HepG2 (cell line): Measurements from ENCODE around the gene SH2D3A. TPM values are rescaled to one million over a fixed set of nuclear protein-coding genes. Genes with fewer than 3 reads are reported as not detected.

Experiments used
- CENPX ChIP-seq: sonication (generic); formaldehyde crosslinking; IDR thresholded peaks from 2 replicates; pipeline ENCODE4 v1.9.0; 2021; ENCODE audit warnings: mild to moderate bottlenecking, missing genetic modification reagents, moderate library complexity
- HHEX ChIP-seq: IDR thresholded peaks from 2 replicates; pipeline ENCODE4 v1.6.1; 2016; ENCODE audit warnings: control low read depth
- KDM3A ChIP-seq: IDR thresholded peaks from 2 replicates; pipeline ENCODE4 v1.6.1; 2018; ENCODE audit warnings: low read depth, missing compliant biosample characterization
- LRRFIP1 ChIP-seq: sonication (generic); formaldehyde crosslinking; conservative IDR thresholded peaks from 2 replicates; pipeline ENCODE4 v1.4.0; 2020; ENCODE audit warnings: missing genetic modification reagents
- NR2F2 ChIP-seq: IDR thresholded peaks from 2 replicates; pipeline ENCODE4 v1.6.1; 2012; ENCODE audit warnings: low read depth, inconsistent platforms, borderline replicate concordance
- RBFOX2 ChIP-seq: fragments of 200-400 bp; formaldehyde crosslinking; IDR thresholded peaks from 2 replicates; pipeline ENCODE4 v1.6.1; 2017; ENCODE audit warnings: low read depth, mild to moderate bottlenecking, low read length
- REST ChIP-seq, 2 experiments: IDR thresholded peaks; 2 replicates each; pipeline ENCODE4 v1.6.1; 2011 to 2012; ENCODE audit warnings: low read length in 2 of 2, borderline replicate concordance in 1 of 2, low read depth in 1 of 2, mild to moderate bottlenecking in 1 of 2, moderate library complexity in 1 of 2
- TOPORS ChIP-seq: sonication (generic); formaldehyde crosslinking; IDR thresholded peaks from 2 replicates; pipeline ENCODE4 v1.8.0; 2023; ENCODE audit warnings: mild to moderate bottlenecking, missing genetic modification reagents
- ZBED4 ChIP-seq: sonication (generic); formaldehyde crosslinking; IDR thresholded peaks from 2 replicates; pipeline ENCODE4 v1.4.0; 2020; ENCODE audit warnings: missing genetic modification reagents, borderline replicate concordance
- ZFP36L2 ChIP-seq: sonication (generic); formaldehyde crosslinking; IDR thresholded peaks from 2 replicates; pipeline ENCODE4 v1.4.0; 2020; ENCODE audit warnings: missing genetic modification reagents
- ZNF207 ChIP-seq: fragments of 450-650 bp; IDR thresholded peaks from 2 replicates; pipeline ENCODE4 v1.6.1; 2016; ENCODE audit warnings: antibody characterized with exemption, borderline replicate concordance
- ZNF333 ChIP-seq: sonication (generic); formaldehyde crosslinking; IDR thresholded peaks from 2 replicates; pipeline ENCODE4 v1.4.0; 2020; ENCODE audit warnings: mild to moderate bottlenecking, missing genetic modification reagents, borderline replicate concordance
- ZNF75D ChIP-seq: sonication (generic); formaldehyde crosslinking; IDR thresholded peaks from 2 replicates; pipeline ENCODE4 v1.8.1; 2023; ENCODE audit warnings: missing genetic modification reagents, mild to moderate bottlenecking, borderline replicate concordance
- polyA plus RNA-seq, 8 experiments: library from polyadenylated mRNA; depleted of rRNA in 3 of 8; stranded (reverse) in 7 of 8; unstranded in 1 of 8; fragments of >200 nt; fragmentation: Illumina TruSeq in 4 of 8; extraction: Trizol in 4 of 8; gene quantifications; 2 replicates each; pipeline versions ENCODE4 v1.2.1 to v1.2.3, GENCODE V29; 2011 to 2016; ENCODE audit warnings: low read depth in 4 of 8, missing spikeins in 1 of 8, mixed read lengths in 1 of 8; ENCODE audit not compliant: insufficient read depth in 1 of 8
- total RNA-seq, 5 experiments: library from RNA; depleted of rRNA; stranded (reverse); fragments of >200 nt; fragmentation: Illumina TruSeq; extraction: Trizol; gene quantifications; 2 replicates each; pipeline ENCODE4 v1.2.3, GENCODE V29; 2016; ENCODE audit warnings: low read depth in 1 of 5
- TF ChIP-seq, protein P1 (sequence below): sonication (generic); formaldehyde crosslinking; IDR thresholded peaks from 2 replicates; pipeline ENCODE4 v1.4.0; 2020; ENCODE audit warnings: missing genetic modification reagents
- TF ChIP-seq, protein P2 (sequence below): sonication (generic); formaldehyde crosslinking; IDR thresholded peaks from 2 replicates; pipeline ENCODE4 v1.4.0; 2020; ENCODE audit warnings: mild to moderate bottlenecking, missing genetic modification reagents

The SH2D3A gene
- total and polyA plus RNA-seq, 2 of the 13 experiments (the other 11 are each of a cell fraction or from before 2014, with no cell fraction given) = 1.0 to 2.2 TPM

- TF ChIP-seq REST (IDR thresholded peaks at IDR 0.05; ENCODE audit: borderline replicate concordance in 1 of 2, low read depth in 1 of 2, low read length in 2 of 2) = 0 out of 4 replicates have a peak, but pooled peaks of 1 of the 2 experiments have one; percentile 5
- no peak for TF ChIP-seq ZNF75D
- TF ChIP-seq ZBED4 (CRISPR knock-in tag) = no peak
- TF ChIP-seq LRRFIP1 (CRISPR knock-in tag) = no peak
- TF ChIP-seq RBFOX2 = peak; percentile 79
- no peak for TF ChIP-seq ZNF207
- TF ChIP-seq, protein P1, sequence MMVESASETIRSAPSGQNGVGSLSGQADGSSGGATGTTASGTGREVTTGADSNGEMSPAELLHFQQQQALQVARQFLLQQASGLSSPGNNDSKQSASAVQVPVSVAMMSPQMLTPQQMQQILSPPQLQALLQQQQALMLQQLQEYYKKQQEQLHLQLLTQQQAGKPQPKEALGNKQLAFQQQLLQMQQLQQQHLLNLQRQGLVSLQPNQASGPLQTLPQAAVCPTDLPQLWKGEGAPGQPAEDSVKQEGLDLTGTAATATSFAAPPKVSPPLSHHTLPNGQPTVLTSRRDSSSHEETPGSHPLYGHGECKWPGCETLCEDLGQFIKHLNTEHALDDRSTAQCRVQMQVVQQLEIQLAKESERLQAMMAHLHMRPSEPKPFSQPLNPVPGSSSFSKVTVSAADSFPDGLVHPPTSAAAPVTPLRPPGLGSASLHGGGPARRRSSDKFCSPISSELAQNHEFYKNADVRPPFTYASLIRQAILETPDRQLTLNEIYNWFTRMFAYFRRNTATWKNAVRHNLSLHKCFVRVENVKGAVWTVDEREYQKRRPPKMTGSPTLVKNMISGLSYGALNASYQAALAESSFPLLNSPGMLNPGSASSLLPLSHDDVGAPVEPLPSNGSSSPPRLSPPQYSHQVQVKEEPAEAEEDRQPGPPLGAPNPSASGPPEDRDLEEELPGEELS (CRISPR knock-in tag) = no peak; the same call in 1 of the 2 replicates
- peak; percentile 88; the same call in 1 of the 2 replicates for TF ChIP-seq ZNF333 (CRISPR knock-in tag)
- TF ChIP-seq ZFP36L2 (CRISPR knock-in tag) = peak; percentile 64; the same call in 1 of the 2 replicates
- TF ChIP-seq TOPORS = 0 out of 2 replicates have a peak, but pooled peaks have one; percentile 35
- TF ChIP-seq KDM3A (CRISPR knock-in tag) = no peak; the same call in 1 of the 2 replicates
- no peak for TF ChIP-seq CENPX
- no peak for TF ChIP-seq HHEX (CRISPR knock-in tag)
- TF ChIP-seq, protein P2, sequence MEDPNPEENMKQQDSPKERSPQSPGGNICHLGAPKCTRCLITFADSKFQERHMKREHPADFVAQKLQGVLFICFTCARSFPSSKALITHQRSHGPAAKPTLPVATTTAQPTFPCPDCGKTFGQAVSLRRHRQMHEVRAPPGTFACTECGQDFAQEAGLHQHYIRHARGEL (CRISPR knock-in tag) = no peak
- TF ChIP-seq NR2F2 = peak; percentile 54
Measured at GRCh38 chr19:6752256-6753177, 14.7 kb downstream of the SH2D3A start (continued).
